Fibroblast of skin of left quadriceps (primary cell): ENCODE measurements around the gene TSPAN13.

ENCODE experiments used
- DNase-seq, 2 experiments: peaks; one replicate each; pipeline ENCODE4 v3.0.0-alpha.2; 2013; ENCODE audit warnings: low read depth in 2 of 2

The TSPAN13 gene

DNA sequence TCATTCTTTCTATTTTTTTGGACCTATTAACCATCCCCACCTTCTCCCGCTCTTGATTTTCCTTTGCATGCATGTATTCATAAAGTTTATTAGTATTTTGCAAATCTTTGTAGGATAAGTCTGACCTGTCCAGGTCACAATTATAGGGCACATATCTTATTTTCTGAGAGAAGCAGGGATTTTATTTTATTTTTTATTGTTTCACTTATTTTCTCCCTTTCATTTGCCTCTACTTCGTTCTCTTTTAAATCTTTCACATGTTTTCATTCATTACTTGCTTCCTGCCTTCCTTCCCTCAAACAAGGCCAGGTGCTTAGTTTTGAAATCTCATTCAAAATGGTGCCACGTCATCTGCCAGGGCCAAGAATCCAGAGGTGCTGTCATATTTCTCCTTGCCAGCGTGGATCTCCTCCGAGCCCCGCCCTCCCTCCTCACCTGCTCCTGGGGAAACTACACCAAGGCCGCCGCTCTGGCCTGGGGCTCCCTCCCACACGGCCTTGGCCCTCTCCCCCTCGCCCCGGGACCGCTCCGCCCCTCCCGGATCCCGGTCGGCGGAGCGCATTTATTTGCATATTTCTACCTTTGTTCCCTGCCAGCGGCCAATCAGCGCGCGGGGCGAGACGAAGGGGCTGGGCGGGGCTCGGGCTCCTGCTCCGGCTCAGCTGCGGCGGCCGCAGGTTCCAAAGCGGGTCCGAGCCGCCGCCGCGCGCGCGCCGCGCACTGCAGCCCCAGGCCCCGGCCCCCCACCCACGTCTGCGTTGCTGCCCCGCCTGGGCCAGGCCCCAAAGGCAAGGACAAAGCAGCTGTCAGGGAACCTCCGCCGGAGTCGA is at the start of gene TSPAN13:
Gene TSPAN13 (plus strand): TSS at position 654 of the 830 bp plus-strand sequence. CDS start 213 bp downstream, outside the sequence.
- DNase-seq, result peak; percentile 26 to 30

DNA sequence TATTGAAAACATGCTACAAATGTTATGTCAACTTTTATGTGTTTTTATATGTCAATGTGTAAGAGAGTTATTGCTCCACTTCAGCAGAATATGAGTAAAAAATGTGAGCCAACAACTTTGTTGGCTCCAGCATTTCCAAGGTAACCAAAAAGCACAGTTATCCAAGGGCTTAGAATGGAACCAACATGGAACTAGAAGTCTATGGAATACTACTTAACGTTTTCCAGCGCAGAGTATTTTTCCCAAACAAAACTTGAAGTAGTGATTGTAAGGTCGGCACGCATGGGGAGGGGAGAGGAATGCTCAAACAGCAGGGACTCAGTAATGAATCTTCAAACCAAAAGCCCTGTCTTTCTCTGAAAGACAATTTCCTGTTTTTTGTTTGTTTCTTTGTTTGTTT is 45.0 kb upstream of the TSPAN13 start:
- DNase-seq, result no peak

DNA sequence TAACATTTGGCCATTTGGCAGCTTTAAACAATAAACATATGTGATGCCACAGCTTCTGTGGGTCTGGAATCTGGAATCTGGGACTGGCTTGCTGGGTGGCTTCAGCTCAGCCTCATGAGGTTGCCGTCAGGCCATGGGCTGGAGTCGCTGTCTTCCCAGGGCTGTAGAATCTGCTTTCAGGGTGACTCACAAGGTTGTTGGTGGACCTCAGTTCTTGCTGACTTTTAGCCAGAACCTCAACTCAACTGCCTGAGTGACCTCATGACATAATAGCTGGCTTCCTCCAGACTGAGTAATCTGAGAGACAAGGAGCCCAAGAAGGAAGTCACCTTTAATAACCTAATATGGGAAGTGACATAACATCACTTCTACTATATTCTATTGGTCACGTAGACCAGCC is 44.6 kb upstream of the TSPAN13 start:
- DNase-seq, result peak; percentile 58 to 61

DNA sequence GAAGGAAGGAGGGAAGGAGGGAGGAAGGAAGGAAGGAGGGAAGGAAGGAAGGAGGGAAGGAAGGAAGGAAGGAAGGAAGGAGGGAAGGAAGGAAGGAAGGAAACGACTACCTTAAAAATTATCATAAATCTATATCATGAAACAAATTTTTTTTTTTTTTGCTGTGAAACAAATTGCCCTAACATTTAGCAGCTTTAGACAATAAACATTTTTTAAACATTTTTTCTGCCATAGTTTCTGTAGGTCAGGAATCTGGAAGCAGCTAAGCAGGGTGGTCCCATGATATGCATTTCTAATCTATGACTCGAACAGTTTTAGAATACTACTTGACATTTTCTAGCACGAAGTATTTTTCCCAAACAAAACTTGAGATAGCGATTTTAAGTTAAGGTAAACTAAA is 42.9 kb upstream of the TSPAN13 start:
- DNase-seq, result no peak

DNA sequence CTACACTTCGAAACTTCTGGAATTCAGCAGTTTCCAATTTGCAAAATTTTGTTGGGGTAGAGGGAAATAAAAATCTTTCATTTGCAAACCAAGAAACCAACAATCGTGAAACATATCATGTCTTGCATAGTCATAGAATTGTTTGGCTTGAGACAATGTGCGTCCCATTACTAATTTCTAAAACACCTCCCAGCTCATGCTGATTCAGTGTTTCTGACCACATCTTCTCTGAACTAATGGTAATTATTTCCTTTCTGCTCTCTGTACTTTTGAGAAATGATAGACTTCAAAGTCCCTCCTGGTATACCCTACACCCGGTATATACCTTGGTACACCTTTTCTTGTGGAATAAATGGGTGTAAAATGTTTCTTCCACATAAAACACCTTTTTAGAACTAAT is 41.8 kb upstream of the TSPAN13 start:
- DNase-seq, result peak in 1 of 2 experiments; percentile 28

DNA sequence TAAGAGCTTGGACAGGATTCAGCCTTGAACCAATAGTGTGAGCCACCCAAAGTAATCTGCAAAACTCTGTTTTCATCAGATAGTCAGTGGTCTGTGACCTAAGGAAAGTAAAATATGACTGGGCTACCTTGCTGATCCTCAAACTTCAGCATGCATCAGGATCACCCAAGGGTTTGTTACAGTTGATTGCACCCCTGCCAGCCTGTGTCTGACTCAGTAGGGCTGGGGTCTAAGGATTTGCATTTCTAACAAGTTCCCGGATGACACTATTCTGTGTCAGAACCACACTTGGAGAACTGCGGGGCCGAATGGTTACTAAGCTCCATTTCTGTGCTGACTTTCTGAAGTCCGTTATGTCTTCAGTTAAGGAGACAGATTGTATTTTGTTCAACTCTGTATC is 40.6 kb upstream of the TSPAN13 start:
- DNase-seq, result no peak

DNA sequence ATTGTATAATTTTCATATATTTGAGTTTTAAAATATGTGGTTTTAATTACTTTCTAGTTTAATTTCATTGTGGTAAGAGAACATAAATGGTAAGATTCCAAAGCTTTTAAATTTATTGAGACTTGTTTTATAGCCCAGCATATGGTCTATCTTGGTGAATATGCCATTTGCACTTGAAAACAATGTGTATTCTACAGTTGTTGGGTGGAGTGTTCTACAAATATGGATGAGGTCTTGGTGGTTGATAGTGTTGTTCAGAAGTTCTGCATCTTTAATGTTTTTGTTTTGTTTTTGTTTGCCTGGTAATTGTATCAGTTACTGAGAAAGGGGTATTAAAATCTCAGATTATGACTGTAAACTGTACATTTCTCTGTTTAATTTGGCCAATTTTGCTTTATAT is 37.6 kb upstream of the TSPAN13 start:
- no peak for DNase-seq

DNA sequence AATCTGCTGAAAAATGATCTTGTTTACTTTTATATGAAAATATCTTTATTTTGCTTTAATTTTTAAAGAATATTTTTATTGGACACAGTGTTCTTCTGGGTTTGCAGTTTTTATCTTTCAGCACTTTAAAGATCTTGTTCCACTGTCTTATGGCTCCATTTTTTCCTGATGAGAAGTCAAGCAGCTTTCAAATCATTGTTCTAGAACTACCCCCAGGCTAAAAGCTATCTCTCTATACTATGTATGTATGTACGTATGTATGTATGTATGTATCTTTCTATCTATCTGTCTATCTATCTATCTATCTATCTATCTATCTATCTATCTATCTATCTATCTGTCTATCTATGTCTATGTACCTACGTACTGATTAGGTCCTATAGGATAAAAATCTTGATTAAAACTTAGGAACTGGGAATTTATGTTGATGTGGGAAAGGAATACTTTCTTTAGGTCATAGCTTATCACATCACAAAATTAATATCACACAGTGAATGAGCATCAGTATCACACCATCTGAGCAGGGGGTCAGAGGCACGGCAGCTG is 35.4 kb upstream of the TSPAN13 start:
- no peak for DNase-seq

DNA sequence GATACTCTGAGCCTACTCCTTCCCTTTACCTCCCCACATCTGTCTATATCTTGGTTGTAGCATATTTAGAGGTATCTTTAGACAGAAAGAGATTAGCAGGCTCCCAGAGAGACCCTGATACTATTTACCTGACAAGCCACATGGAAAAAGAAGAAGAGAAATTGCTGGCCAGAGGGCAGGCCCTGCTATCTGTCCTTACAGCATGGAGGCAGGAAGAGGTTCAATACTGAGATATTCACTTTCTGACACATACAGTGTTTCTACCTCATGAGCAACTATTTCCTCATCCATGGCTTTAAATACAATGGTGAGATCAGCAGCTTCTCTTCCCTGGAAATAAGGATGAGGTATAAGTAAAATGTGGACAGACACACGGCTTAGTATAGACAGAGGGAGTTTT is 33.9 kb upstream of the TSPAN13 start:
- no peak for DNase-seq

DNA sequence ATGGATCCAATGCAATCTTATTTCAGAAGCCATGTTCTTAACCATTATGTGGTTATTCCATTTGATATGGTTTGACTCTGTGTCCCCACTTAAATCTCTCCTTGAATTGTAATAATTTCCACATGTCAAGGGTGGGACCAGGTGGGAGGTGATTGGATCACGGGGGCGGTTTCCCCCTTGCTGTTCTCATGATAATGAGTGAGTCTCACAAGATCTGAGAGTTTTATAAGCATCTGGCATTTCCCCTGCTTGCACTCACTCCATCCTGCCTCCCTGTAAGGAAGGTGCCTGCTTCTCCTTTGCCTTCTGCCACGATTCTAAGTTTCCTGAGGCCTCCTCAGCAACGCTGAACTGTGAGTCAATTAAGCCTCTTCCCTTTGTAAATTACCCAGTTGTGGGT is 32.0 kb upstream of the TSPAN13 start:
- no peak for DNase-seq

DNA sequence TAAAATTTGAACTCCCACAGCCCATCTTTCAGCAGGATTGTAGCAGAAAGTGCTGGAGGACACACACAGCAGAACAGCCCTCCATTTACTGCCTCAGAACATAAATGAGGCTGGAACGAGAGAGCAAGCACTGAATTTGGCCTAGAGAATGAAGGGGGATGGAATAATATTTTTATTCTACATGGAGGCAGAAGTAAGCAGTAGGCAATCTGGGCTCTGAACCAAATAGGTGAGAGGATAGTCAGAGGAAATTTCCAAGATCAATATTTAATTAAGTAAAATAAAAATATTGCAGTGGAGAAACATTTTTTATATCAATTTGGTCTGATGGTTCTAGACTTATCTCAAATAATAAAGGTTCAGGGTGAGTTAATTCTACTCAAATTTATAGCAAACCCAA is 29.2 kb upstream of the TSPAN13 start:
- DNase-seq, result no peak

DNA sequence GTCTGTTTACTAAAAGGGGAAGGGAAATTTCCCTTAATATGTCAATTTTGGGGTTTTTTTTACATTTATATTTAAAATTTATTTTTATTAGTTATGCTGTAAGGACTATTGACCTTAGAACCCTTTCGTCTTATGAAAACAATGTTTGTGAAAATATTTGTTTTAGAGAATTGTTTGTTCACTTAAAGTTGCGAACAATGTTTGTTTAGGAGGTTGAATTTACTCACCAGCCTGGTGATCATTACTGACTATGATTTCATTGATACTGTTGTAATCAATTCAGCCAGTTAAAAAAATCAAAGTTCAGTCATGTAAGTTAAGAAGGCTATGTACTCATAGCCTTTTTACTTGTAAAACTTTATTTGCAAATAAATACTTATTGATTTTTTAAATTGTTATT is 27.4 kb upstream of the TSPAN13 start:
- no peak for DNase-seq

DNA sequence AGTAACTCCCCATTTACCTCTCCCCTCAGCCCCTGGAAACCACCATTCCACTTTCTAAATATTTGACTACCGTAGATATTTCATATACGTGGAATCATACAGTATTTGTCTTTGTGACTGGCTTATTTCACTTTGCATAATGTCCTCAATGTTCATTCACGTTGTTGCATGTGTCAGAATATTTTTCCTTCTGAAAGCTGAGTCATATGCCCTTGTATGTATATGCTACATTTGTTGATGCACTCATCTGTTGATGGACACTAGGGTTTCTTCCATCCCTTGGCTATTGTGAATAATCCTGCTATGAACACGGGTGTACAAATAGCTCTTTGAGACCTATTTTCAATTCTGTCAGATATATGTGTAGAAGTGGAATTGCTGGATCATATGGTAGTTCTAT is 25.8 kb upstream of the TSPAN13 start:
- no peak for DNase-seq

DNA sequence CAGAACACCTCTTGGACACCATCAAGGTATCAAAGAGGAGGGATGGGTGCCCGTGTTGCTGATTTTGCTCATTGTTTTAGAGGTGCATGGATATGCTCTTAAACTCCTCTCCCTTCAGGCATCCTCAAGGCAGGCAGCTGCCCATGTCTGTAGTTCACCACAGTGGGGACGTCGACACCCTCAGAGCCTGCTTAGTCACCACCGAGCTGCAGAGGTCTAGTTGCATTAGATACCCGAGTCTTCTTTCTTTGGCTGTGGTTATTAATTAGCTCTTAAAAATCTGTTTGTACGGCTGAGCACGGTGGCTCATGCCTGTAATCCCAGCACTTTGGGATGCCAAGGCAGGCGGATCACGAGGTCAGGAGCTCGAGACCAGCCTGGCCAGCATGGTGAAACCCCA is 24.7 kb upstream of the TSPAN13 start:
- DNase-seq, result no peak

DNA sequence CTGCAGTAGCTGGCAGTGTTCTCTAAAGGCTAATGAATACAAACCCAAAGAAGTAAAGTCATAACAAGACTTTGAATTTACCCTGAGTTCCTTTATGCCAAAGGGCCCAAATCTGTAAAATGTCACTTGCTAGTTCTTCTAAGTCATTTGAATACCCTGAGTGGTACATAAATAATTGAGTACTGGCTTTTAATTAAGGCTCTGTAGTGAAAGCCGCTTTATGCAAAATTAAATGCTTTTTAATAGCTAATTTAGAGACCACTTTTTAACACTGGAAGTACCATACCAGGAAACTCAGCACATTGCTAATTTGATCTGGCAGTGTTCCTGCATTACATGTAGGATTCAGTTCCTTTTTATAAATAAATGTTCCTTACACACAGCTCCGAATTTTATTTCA is 24.0 kb upstream of the TSPAN13 start:
- no peak for DNase-seq

DNA sequence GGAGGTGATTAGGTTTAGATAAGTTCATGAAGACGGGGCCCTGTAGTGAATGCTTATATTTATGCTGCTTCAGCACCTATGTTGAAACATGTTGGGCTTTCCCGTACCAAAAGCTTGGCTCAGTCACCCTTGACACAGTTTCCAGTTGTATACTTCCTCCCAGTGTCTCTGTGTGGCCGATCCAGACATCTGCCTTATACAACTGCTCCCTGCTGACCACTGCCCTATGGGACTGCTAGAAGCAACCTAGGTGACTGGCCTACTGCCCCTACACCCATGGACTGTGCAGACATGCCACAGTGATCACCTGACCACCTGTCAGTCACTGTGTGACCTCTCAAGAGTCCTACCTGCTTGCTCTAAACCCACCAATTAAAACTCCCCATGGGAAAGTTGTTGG is 22.6 kb upstream of the TSPAN13 start:
- DNase-seq, result no peak

DNA sequence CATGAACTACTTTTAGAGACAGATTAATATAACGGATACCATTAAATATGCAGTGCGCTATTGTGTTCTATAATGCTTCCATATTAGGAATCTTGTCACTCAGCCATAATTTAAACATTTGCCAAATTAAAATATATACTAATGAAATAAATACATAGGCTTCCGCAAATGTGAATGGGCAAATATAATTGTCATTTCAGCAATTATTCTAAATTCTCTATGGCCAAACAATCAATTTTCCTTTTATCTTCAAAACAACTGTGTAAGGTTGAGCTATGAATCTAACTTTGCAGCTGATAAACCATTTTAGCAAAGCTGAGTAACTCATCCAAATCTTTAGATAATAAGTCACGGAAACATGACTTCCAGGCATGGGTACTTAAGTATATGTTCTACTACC is 20.7 kb upstream of the TSPAN13 start:
- no peak for DNase-seq

DNA sequence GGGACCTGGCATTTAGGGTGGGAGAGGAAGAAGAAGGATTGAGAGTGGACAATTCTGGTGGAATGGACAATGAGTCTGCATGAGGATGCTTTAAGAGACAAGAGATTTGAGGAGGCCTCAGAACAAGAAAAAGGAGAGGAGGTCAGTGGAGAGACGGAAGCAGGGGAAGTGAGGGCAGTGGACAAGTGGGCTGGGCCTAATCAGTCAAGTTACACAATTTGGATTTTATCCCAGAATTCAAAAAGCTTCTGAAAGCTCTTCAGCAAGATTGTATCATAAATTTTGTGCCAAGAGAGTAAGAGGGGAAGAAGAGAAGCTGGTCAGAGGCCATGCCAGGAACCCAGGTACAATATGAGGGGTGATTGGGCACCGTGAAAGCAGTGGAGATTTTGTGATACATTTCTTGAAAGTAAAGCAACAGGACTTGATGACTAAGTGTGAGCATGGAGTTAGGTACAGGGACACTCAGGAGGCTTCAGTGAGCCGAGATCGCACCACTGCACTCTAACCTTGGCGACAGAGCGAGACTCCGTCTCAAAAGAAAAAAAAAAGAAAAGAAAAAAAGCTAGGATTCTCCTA is 19.3 kb upstream of the TSPAN13 start:
- DNase-seq, result no peak

DNA sequence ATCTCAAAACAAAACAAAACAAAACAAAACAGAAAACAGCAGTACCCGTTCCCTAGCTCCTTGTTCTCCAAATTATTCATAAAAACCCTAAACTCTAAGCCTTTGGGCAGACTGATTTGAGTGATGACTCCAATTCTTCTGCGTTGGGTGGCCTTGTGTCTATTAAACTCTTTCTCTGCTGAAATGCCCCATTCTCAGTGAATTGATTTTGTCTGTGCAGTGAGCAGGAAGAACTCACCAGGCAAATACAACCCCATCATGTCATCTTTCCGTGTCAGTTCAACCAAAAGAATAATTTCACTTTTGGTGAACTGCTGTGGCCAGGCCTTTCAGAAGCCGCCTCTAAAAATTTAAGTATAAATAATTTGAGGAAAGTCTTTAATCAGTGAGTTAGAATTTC is 18.5 kb upstream of the TSPAN13 start:
- no peak for DNase-seq

DNA sequence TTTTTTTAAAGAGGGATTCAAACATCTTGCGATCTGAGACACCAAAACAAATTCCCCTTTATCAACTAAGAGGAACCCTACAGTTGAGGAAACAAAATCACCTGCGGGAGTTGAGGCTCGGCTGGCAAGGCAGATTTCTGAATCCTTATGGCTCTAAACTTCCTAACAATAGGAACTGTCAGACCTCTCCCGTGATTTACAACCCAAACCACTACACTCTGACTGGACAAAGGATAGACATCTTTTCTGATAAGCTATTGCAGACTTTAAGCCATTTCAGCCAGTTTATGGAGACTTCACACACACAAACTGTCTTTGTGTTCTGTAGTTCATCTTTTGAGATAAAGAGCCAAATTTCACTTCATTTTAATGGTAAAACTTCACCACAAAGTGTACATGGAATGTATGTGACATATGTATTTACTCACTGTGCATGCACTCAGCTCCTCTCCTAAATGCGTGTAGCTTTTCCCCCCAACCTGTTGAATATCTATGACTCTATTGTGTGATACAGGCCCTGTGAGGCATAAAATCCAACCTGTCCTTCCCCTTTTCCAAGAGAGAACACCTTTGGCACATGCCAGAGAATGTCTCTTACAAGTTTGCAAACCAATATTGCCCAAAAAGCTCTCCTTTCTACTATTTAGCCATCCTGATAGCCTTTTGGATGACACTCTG is 15.4 kb upstream of the TSPAN13 start:
- DNase-seq, result no peak

DNA sequence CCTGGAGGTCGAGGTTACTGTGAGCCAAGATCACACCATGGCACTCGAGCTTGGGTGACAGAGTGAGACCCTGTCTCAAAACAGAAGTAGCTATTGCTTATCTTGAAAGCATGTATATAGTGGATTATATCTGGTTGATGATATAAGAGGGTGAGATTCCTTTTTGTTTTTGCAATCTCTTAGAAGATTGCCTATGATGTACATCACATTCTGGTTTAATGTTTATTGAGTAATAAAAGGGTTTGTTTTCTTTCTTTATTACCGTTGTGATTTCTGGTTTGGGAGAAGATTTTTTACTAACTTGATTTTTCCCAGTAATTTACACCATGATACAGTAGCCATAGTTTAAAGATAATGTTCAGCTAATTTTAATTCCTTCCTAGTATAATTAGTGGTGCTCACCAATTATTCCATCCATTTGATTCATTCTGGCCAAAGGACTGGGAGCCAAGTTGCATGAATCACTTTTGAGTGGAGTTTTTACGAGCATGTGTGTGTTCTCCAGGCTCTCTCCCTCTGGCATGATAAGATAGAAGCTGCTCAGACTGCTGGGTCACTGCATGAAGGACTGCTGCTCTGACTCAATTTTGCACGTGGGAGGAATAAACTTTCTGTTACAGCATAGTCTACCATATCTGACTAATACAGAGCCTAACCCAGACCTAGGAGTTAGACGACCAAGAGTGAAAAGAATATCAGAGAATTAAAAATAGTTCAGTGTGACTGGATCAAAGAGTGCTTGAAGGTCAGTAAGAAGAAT is 13.5 kb upstream of the TSPAN13 start:
- DNase-seq, result peak; percentile 91 to 92

DNA sequence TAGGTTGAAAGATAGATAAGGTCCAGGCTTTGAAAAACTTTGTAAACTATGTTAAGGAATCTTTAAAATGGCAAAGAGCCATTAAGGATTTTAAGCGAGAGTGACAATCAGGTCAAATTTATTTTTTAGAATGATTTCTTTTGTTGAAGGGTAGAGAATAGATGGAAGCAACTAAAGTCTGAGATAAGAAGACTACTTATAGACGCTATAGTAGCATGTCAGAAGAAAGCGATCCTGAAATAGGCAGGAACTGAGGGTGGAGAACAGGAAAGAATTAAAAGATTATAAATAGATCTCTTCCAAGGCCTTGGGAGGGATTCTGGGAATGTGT is 13.0 kb upstream of the TSPAN13 start:
- DNase-seq, result no peak
